Stimulated activated CD8-positive, alpha-beta memory T cell treated with anti-CD3 and anti-CD28 coated beads, Interleukin-12 subunit alpha, Interleukin-12 subunit beta, amount 100 ng/mL, for 1 hour (primary cell): ENCODE measurements around the gene NUBP2.

Experiments used
- DNase-seq: peaks from one replicate; pipeline ENCODE4 v3.0.0-alpha.2; 2020; ENCODE audit warnings: low read depth

NUBP2 gene

GRCh38 chr16:1828645-1829410, 46.1 kb downstream of the NUBP2 start:
- no peak for DNase-seq

GRCh38 chr16:1830213-1830612, 47.5 kb downstream of the NUBP2 start:
- no peak for DNase-seq

- no peak for DNase-seq
These were observed 48.7 kb downstream of the NUBP2 start for GRCh38 chr16:1831186-1832075.

GRCh38 chr16:1832838-1833454, 50.2 kb downstream of the NUBP2 start:
- no peak for DNase-seq

GRCh38 chr16:1834096-1834495, 51.3 kb downstream of the NUBP2 start:
- no peak for DNase-seq
